ENCODE results near the gene CMA1. TPM values are rescaled to one million over a fixed set of nuclear protein-coding genes. Genes with fewer than 3 reads are reported as not detected.
"Not testable (repeated sequence)": the region's sequence is repeated elsewhere in the genome, so short reads cannot be mapped to it uniquely, and the experiment has no call there.

Gene CMA1, protein sequence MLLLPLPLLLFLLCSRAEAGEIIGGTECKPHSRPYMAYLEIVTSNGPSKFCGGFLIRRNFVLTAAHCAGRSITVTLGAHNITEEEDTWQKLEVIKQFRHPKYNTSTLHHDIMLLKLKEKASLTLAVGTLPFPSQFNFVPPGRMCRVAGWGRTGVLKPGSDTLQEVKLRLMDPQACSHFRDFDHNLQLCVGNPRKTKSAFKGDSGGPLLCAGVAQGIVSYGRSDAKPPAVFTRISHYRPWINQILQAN
- 2.2 TPM for total RNA-seq

DNA sequence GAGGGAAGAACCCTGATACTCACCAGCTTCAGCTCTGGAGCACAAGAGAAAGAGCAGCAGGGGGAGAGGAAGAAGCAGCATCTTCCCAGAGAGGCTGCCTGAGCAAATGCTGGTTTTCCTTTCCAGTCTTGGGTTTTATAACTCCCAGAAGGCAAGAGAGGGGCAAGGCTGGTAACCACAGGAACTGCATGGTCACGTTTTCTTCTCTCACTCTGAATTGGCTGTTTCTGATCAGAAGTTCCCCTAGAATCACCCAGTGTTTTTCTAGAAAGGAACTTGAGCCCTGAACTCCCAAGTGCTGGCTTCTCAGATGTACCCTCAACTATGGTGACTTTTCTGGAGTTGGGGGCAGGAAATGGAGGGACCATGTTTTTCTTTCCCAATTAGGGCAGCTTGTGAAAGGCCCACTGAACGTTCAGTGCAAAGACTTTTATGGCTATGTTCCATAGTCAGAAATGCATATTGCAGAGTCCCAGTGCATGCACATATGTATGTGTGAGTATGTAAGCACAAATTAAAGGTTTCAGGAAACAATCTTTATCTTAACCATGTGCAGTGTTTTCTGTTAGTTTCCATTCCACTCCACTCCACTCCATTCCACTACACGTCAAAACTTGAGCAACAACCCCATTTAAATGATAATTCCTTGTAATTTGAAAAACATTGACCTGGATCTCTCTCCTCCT lies at the start of gene CMA1:
CMA1 (minus strand) TSS at position 111 of the 686 bp plus-strand sequence; CDS start at position 81, 30 bp downstream.
- no peak for DNase-seq (ENCODE audit: low spot score)

GRCh38 chr14:24556756-24557155 lies 48.7 kb upstream of the CMA1 start:
- DNase-seq (ENCODE audit: low spot score), result no peak

GRCh38 chr14:24549064-24549463 lies 41.0 kb upstream of the CMA1 start:
- not testable (repeated sequence) for DNase-seq (ENCODE audit: low spot score)

DNA sequence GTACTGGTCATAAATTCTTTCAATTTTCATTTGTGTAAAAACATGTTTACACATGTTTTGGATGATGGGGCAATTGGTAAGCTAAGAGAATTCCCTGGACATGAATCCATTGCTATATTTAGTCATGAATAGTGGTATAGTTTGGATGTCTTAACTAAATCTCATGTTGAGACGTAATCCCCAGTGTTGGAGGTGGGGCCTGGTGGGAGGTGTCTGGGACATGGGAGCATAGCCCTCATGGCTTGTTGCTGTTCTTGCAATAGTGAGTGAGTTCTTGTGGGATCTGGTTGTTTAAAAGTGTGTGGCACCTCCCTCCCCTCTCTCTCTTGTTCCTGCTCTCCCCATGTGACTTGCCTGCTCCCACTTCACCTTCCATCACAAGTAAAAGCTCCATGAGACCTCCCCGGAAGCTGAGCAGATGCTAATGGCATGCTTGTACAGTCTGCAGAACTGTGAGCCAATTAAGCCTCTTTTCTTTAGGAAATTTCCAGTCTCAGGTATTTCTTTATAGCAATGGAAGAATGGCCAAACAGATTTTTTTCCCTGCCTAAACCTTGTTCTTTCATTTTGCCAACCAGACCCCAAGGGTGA lies 34.4 kb upstream of the CMA1 start:
- DNase-seq (ENCODE audit: low spot score), result no peak

DNA sequence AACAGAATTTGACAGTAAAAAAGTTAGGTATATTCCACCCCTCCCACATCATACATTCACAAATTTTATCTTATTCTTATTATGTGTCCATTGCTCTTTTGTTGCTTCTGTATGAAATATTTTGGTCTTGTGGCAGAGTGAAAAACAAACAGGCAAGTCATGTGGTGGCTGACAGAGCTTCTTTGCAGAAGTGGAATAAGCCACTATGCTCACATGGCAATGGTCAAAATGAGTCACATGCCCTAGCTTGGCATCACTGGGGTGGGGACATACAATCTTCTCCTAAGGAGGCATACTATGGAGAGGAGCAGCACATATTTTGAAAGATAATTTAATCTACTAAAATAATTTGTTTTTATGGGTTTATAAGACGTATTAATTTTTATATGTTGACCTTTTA lies 27.7 kb upstream of the CMA1 start:
- no peak for DNase-seq (ENCODE audit: low spot score)

GRCh38 chr14:24534286-24534685 lies 26.2 kb upstream of the CMA1 start:
- no peak for DNase-seq (ENCODE audit: low spot score)

DNA sequence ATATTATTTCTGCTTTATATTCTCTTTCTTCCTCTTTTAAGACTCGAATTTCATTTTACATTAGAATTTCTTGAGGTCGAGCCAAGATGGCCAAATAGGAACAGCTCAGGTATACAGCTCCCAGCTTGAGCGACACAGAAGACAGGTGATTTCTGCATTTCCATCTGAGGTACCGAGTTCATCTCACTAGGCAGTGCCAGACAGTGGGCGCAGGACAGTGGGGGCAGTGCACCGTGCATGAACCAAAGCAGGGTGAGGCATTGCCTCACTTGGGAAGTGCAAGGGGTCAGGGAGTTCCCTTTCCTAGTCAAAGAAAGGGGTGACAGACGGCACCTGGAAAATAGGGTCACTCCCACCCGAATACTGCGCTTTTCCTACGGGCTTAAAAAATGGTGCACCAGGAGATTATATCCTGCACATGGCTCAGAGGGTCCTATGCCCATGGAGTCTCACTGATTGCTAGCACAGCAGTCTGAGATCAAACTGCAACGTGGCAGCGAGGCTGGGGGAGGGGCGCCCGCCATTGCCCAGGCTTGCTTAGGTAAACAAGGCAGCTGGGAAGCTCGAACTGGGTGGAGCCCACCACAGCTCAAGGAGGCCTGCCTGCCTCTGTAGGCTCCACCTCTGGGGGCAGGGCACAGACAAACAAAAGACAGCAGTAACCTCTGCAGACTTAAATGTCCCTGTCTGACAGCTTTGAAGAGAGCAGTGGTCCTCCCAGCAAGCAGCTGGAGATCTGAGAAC lies 18.0 kb upstream of the CMA1 start:
- DNase-seq (ENCODE audit: low spot score), result not testable (repeated sequence)

DNA sequence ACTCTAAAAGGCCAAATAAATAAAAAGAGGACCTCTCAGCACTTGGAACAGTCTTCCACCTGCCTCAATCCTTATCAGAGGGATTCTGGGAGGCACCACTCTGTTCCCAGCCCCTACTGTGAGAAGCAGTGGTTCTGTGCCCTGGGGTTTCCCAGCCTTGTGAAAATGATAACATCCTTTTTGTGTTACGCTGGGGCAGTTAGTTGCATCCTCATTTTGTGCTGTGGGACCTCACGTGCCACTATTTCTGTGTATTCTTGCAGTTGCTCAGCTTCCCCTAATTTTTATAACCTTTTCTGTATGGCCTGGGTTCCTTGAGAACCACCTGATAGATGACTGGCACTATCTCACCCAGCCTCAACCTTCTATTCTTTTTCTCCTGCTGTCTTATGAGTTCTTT lies 10.8 kb upstream of the CMA1 start:
- no peak for DNase-seq (ENCODE audit: low spot score)

- no peak for DNase-seq (ENCODE audit: low spot score)
Observed at GRCh38 chr14:24514209-24514608, 6.1 kb upstream of the CMA1 start.

DNA sequence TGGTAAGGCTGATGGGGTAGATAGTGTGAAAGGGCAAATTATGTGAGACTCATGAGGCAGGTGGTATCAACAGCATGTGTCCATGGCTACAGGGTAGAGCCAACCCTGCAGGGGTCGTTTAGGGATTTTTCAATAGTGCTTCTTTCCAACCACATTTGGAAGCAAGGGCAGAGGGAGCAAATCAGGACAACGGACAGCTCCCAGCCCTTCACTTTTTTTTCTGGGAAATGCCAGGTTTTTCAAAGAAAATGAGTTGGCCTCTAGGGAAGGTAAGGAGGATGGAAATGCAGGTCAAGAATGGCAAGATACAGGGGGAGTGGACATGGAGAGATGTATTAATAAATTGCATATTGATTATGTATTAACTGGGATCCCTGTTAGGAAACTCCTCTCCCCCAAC lies 4.9 kb upstream of the CMA1 start:
- no peak for DNase-seq (ENCODE audit: low spot score)

DNA sequence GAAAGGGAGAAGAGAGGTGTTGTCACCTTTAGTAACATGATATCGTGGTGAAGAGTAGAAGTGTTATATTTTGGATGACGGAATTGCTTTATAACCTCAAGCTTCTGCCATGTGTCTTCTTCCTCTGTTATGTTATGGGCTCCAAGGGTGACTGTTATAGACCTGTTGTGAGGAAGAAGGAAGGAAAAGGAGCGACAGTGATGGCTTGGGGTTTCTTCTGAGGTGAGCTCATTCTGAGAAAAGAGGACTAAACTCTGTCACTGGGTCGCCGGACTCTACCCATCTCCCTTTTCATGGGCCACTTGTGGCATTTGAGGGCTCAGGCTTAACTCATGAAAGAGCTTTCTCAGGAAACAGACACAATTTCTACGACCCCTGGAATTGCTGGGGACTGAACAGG lies 1.6 kb downstream of the CMA1 start:
- DNase-seq (ENCODE audit: low spot score), result no peak

- DNase-seq (ENCODE audit: low spot score), result no peak
Observed at GRCh38 chr14:24504425-24504950, 3.6 kb downstream of the CMA1 start.

DNA sequence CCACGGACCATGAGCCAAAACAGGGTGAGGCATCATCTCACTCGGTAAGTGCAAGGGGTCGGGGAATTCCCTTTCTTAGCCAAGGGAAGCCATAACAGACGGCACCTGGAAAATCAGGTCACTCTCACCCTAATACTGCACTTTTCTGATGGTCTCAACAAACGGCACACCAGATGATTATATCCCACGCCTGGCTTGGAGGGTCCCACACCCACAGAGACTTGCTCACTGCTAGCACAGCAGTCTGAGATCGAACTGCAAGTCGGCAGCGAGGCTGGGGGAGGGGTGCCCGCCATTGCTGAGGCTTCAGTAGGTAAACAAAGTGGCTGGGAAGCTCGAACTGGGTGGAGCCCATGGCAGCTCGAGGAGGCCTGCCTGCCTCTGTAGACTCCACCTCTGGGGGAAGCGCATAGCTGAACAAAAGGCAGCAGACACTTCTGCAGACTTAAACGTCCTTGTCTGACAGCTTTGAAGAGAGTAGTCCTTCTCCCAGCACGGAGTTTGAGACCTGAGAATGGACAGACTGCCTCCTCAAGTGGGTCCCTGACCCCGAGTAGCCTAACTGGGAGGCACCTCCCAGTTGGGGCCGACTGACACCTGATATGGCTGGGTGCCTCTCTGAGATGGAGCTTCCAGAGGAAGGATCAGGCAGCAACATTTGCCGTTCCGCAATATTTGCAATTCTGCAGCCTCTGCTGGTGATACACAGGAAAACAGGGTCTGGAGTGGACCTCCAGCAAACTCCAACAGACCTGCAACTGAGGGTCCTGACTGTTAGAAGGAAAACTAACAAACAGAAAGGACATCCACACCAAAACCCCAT lies 16.3 kb downstream of the CMA1 start:
- not testable (repeated sequence) for DNase-seq (ENCODE audit: low spot score)

DNA sequence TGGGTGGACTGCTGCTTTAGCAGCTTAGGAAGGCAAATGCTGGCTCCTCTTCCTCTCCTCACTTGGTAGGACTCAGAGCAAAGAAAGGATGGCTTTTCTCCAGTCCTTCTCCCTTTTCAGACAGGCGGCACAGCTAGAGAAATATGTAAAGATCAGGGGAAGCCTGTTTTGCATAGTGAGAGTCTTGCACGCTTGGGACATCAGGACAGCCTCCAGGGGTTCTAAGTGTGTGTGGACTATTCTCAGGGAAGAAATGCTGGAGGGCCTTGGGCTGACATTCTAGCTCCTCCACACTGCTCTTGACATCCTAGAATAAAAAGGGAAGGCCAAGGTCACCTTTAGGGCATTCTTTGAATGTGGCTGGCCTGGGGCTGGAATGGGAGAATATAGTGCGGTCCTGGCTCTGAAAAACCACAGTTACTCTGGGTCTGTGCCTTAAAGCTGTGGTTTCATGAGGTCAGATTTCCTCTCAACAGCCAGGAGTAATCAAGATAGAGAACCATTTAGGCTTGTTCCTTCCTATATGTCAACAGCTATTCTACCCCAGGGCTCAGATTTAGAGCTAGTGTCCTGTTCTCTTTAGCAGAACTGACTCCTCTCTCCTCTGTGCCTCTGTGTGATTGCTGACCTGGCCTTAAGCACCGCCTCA lies 24.3 kb downstream of the CMA1 start:
- no peak for DNase-seq (ENCODE audit: low spot score)

- not testable (repeated sequence) for DNase-seq (ENCODE audit: low spot score)
Observed at GRCh38 chr14:24482699-24483303, 25.3 kb downstream of the CMA1 start.

DNA sequence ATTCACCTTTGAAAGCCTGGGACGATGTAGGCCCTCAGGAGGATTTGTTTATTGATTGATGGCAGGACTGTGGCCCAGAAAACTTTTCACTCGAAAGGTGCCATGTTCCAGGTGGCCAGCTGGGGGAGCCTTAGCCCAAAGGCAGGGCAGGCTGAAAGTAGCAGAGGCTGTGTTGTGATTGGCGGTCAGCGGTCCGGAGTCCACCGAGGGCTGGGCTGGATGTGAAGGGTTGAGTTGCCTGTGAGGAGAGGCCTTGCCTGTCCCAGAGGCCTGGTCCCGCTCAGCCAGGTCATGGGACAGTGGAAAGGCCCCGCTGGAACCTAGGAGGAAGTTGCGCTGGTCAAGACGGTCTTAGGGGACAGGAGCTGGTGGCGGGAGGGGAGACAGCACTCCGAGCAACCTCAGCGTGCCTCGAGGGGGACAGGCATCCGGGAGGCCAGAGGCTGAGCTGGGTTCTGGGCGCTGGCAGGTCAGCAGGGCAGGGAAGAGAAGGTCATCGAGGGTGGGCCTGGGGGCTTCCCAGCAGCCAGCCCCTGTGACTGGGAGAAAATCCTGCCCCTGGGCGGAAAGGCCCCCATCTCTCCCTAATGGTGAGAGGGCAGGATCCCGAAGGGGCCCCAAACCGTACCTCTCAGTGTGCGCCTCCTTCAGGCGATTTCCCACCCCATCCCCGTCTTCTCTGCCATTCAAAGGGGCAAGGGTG lies 26.3 kb downstream of the CMA1 start:
- DNase-seq (ENCODE audit: low spot score), result no peak

GRCh38 chr14:24479999-24480398 lies 28.1 kb downstream of the CMA1 start:
- DNase-seq (ENCODE audit: low spot score), result not testable (repeated sequence)

DNA sequence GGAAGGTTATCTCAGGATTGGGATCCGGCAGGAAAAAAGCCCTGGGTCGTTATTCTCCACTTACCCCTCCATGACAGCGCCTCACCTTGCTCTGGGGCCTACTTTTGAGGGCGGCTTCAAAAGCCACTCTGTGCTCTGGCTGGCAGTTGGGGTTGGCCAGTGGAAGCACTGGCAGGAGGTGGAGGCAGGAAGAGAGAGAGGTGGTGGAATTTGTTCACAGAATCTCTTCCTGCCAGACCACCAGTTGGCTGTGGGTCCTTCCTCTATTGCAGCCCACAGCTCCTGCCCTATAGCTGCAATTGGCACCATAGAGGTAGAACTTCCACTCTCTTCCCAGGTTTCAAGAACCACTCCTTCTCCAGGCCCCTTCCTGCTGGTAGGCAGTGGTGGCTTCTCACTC lies 32.8 kb downstream of the CMA1 start:
- DNase-seq (ENCODE audit: low spot score), result no peak

- DNase-seq (ENCODE audit: low spot score), result no peak
Observed at GRCh38 chr14:24473211-24473610, 34.9 kb downstream of the CMA1 start.

DNA sequence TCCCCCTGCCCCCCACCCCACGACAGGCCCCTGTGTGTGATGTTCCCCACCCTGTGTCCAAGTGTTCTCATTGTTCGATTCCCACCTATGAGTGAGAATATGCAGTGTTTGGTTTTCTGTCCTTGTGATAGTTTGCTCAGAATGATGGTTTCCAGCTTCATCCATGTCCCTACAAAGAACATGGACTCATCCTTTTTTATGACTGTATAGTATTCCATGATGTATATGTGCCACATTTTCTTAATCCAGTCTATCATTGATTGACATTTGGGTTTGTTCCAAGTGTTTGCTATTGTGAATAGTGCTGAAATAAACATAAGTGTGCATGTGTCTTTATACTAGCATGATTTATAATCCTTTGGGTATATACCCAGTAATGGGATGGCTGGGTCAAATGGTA lies 37.6 kb downstream of the CMA1 start:
- not testable (repeated sequence) for DNase-seq (ENCODE audit: low spot score)
